MM.1S (cell line): ENCODE data around the gene MCHR1.
A peak's percentile ranks its signal among the peaks of the same experiment; 100 is the strongest.

Source experiments
- DNase-seq: peaks from one replicate; pipeline ENCODE4 v3.0.0-alpha.2; 2015
- H2AFZ ChIP-seq: fragments of 300-600 bp; sonication (generic); 2 replicates; pipeline ENCODE4 v1.6.0; 2016; ENCODE audit warnings: antibody characterized with exemption, low read length
- H3F3A ChIP-seq: fragments of 300-600 bp; sonication (generic); 2 replicates; pipeline ENCODE4 v1.6.1; 2016; ENCODE audit warnings: mild to moderate bottlenecking, antibody characterized with exemption, low read length, moderate library complexity, mixed read lengths; ENCODE audit not compliant: insufficient read depth
- H3K27ac ChIP-seq: fragments of 300-600 bp; sonication (generic); 2 replicates; pipeline ENCODE4 v1.5.1; 2016; ENCODE audit warnings: mild to moderate bottlenecking, low read length
- H3K27me3 ChIP-seq: fragments of 300-600 bp; sonication (generic); replicated peaks from 2 replicates; pipeline ENCODE4 v1.6.0; 2016; ENCODE audit warnings: low read length; ENCODE audit not compliant: insufficient read depth
- H3K36me3 ChIP-seq: fragments of 300-600 bp; sonication (generic); replicated peaks from 2 replicates; pipeline ENCODE4 v1.6.1; 2016; ENCODE audit warnings: mild to moderate bottlenecking, low read length, mixed read lengths; ENCODE audit not compliant: insufficient read depth
- H3K4me1 ChIP-seq: fragments of 300-600 bp; sonication (generic); 2 replicates; pipeline ENCODE4 v1.6.1; 2016; ENCODE audit warnings: low read length, mixed read lengths
- H3K4me2 ChIP-seq: fragments of 300-600 bp; sonication (generic); 2 replicates; pipeline ENCODE4 v1.6.0; 2016; ENCODE audit warnings: low read depth, low read length
- H3K4me3 ChIP-seq: fragments of 300-600 bp; sonication (generic); 2 replicates; pipeline ENCODE4 v1.5.1; 2016; ENCODE audit warnings: low read length, mixed read lengths
- H3K79me2 ChIP-seq: fragments of 300-600 bp; sonication (generic); 2 replicates; pipeline ENCODE4 v1.6.1; 2016; ENCODE audit warnings: mixed run types, low read length, mixed read lengths
- H3K9ac ChIP-seq: fragments of 300-600 bp; sonication (generic); 2 replicates; pipeline ENCODE4 v1.6.1; 2016; ENCODE audit warnings: low read length, mixed read lengths
- H3K9me2 ChIP-seq: fragments of 300-600 bp; sonication (generic); replicated peaks from 2 replicates; pipeline ENCODE4 v1.6.1; 2016; ENCODE audit warnings: mild to moderate bottlenecking, low read length, mixed read lengths; ENCODE audit not compliant: insufficient read depth
- H3K9me3 ChIP-seq: fragments of 300-600 bp; sonication (generic); replicated peaks from 2 replicates; pipeline ENCODE4 v1.6.1; 2016; ENCODE audit warnings: mild to moderate bottlenecking, low read length, mixed read lengths; ENCODE audit not compliant: insufficient read depth
- H4K20me1 ChIP-seq: fragments of 300-600 bp; sonication (generic); 2 replicates; pipeline ENCODE4 v1.6.1; 2016; ENCODE audit warnings: mild to moderate bottlenecking, low read length, moderate library complexity, mixed read lengths; ENCODE audit not compliant: insufficient read depth
- CTCF ChIP-seq: fragments of 300-600 bp; sonication (generic); IDR thresholded peaks from 2 replicates; pipeline ENCODE4 v1.5.1; 2016; ENCODE audit warnings: antibody characterized with exemption, low read length, mixed read lengths
- EZH2 ChIP-seq: fragments of 300-600 bp; sonication (generic); optimal IDR thresholded peaks from 2 replicates; pipeline ENCODE3; 2017; ENCODE audit warnings: low read depth, mild to moderate bottlenecking, antibody characterized with exemption, low read length, mixed read lengths
- EZH2phosphoT487 ChIP-seq: fragments of 300-600 bp; sonication (generic); IDR thresholded peaks from 2 replicates; pipeline ENCODE4 v1.6.1; 2018; ENCODE audit warnings: antibody characterized with exemption, low read length

The MCHR1 gene

GRCh38 chr22:40636380-40637182 lies 42.7 kb upstream of the MCHR1 start, which contains the start of gene MRTFA:
TSS of gene MRTFA (minus strand) at chr22:40636719.
- Histone ChIP-seq H3K9me3 (no peaks in the 10 kb centered on the region), H3K27me3 (no peaks in the 10 kb centered on the region), H3K4me1 (peaks cover 7% of the 10 kb centered on the region), H4K20me1 (0 out of 2 replicates have a peak, but pooled peaks cover 6% of the 10 kb centered on the region), H3K27ac (peak within 1 kb of the TSS; percentile 57; the same call in 1 of the 2 replicates), H3K9ac (peak within 1 kb of the TSS; percentile 85), H3F3A (no peaks in the 10 kb centered on the region), H3K9me2 (no peaks in the 10 kb centered on the region), H3K4me2 (peak within 1 kb of the TSS; percentile 93), H3K79me2 (peaks cover 48% of the 10 kb centered on the region), H3K4me3 (peak within 1 kb of the TSS; percentile 94), H3K36me3 (no peaks in the 10 kb centered on the region), H2AFZ (peak within 1 kb of the TSS; percentile 96)
- peak; percentile 99 for DNase-seq
- TF ChIP-seq EZH2phosphoT487 = no peak
- TF ChIP-seq EZH2 = no peak
- no peak for TF ChIP-seq CTCF

- Histone ChIP-seq H3K27ac (no peak overlapping the region), H3K9me2 (no peaks in the 10 kb centered on the region), H4K20me1 (0 out of 2 replicates have a peak, but pooled peaks cover 6% of the 10 kb centered on the region), H3K27me3 (no peaks in the 10 kb centered on the region), H3K9me3 (no peaks in the 10 kb centered on the region), H3F3A (no peaks in the 10 kb centered on the region), H3K36me3 (no peaks in the 10 kb centered on the region), H3K79me2 (peaks cover 39% of the 10 kb centered on the region), H3K4me2 (peak overlapping the region; percentile 79), H3K4me3 (peak overlapping the region; percentile 84), H2AFZ (peak overlapping the region; percentile 96), H3K4me1 (peaks cover 7% of the 10 kb centered on the region), H3K9ac (peak overlapping the region; percentile 57)
- peak; percentile 44 for DNase-seq
- TF ChIP-seq EZH2phosphoT487 (no peak), EZH2 (no peak), CTCF (no peak)
These were observed 41.8 kb upstream of the MCHR1 start for GRCh38 chr22:40637183-40638150.

GRCh38 chr22:40638261-40638660 lies 41.0 kb upstream of the MCHR1 start:
- no peak overlapping the region for H3K4me3 ChIP-seq
- no peak for DNase-seq
- H3F3A ChIP-seq = no peaks in the 10 kb centered on the region
- no peaks in the 10 kb centered on the region for H3K36me3 ChIP-seq
- H3K9me2 ChIP-seq = no peaks in the 10 kb centered on the region
- H3K27me3 ChIP-seq = no peaks in the 10 kb centered on the region
- no peak overlapping the region for H3K27ac ChIP-seq
- no peak overlapping the region for H3K4me2 ChIP-seq
- H4K20me1 ChIP-seq = 0 out of 2 replicates have a peak, but pooled peaks cover 6% of the 10 kb centered on the region
- H3K79me2 ChIP-seq = peaks cover 31% of the 10 kb centered on the region
- H3K4me1 ChIP-seq = peaks cover 7% of the 10 kb centered on the region
- no peak overlapping the region for H2AFZ ChIP-seq
- TF ChIP-seq CTCF = no peak
- TF ChIP-seq EZH2 = no peak
- no peak for TF ChIP-seq EZH2phosphoT487
- H3K9me3 ChIP-seq = no peaks in the 10 kb centered on the region
- no peak overlapping the region for H3K9ac ChIP-seq
